Activated CD4-positive, CD25-positive, alpha-beta regulatory T cell treated with anti-CD3 and anti-CD28 coated beads, Interleukin-2, amount 50 U/mL, for 24 hours (primary cell): ENCODE data around the gene SLC35B4.
"Not testable (repeated sequence)": the region's sequence is repeated elsewhere in the genome, so short reads cannot be mapped to it uniquely, and the experiment has no call there.

Experiments used
- ATAC-seq, 2 donors: fragments of 150-1000 bp; cut with Tn5 transposase; one replicate each; pipeline ENCODE4 v1.10.0; 2021; ENCODE audit warnings: mild to moderate bottlenecking in 1 of 2, moderate library complexity in 1 of 2

Gene SLC35B4

GRCh38 chr7:134331393-134331792 lies 14.7 kb upstream of the SLC35B4 start:
- no peak for ATAC-seq

DNA sequence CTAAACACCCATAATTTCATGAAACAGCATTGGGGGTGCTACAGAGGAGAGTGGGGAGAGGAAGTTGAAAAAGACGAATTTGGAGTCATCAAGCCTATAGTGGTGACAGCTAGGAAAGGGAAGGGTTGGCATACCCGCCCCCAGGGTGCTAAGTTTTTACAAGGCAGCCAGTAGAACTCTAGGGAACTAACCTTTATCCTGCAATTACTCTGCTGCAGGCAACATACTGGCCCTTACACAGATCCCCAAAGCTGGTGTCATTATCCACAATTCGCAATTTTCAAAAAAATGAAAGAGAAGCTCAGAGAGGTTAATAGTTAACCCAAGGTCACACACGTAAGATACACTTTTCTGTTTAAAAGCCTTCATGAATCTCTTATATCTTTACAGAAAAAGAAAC lies 14.2 kb upstream of the SLC35B4 start:
- no peak for ATAC-seq

- ATAC-seq, result no peak
These were observed 13.1 kb upstream of the SLC35B4 start for GRCh38 chr7:134329614-134330346.

- peak in 1 of 2 donors; percentile 24 for ATAC-seq
These were observed 12.2 kb upstream of the SLC35B4 start for GRCh38 chr7:134328900-134329299.

- ATAC-seq, result peak; percentile 58 to 82
These were observed 11.2 kb upstream of the SLC35B4 start for GRCh38 chr7:134327896-134328295.

DNA sequence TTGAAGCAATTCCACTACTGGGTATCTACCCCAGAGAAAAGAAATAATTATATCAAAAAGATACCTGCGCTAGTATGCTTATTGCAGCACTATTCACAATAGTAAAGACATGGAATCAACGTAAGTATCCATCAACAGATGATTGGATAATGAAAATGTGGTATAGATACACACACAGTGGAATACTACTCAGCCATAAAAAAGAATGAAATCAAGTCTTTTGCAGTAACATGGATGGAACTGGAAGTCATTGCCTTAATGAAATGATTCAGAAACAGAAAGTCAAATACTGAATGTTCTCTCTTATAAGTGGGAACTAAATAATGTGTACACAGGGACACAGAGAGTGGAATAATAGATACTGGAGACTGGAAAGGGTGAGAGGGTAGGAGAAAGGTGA lies 7.4 kb upstream of the SLC35B4 start:
- no peak for ATAC-seq

DNA sequence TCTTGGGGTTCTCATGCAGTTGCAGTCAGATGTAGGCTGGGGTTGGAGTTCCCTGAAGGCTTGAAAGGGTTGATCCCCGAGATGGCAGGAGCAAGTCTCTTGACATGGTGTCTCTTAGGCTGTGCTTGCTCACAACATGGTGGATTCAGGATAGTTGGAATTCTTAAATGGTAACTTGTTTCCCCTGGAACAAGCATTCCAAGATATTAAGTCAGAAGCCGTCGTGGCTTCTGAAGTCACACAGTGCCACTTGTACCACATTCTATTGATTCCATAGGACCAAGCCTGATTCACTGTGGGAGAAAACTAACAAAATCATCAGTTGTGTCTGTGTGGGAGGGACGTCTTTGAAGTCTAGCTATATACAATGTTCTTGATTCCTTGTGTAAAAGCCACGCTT lies 3.5 kb upstream of the SLC35B4 start:
- no peak for ATAC-seq

GRCh38 chr7:134318443-134318842 lies 1.7 kb upstream of the SLC35B4 start:
- no peak for ATAC-seq

- ATAC-seq, result peak in 1 of 2 donors; percentile 1
These were observed 704 bp upstream of the SLC35B4 start for GRCh38 chr7:134317434-134317833.

DNA sequence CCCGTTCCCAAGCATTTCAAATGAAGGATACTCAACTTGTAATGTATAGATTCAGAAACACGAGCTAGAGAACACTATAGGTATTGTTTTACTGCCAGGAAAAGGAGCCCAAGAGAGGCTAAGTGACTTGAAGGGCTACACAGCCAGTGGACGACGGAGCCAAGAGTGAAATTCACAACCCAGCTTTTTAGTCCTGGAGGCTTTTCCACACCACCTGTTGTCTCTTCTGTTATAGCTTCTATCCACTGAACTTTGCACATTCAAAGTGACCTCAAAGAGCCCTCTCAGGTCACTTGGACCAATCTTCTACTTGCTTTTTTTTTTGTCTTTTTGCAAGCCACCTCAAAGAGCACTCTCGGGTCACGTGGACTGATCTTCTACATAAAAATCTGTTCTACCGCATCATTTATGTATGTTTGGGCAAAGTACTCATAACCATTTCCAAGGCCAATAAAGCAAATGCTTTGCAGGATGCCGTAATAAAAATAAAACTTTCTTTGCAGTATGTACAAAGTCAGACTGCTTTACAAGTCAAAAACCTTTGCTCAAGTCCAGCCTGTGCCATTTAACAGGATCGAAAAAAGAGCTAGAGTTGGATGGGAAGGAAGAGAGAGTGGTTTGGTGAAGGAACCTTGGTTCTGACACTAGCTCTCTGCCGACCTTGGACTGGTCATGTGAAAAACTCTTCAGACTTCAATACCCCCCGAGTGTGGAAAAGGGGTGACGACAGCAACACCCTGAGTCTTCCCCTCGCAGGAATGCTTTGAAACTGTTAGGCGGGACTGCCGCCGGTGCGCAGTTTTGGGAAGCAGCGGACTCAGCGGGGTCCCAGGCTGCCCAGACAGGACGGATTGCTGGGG lies 821 bp downstream of the SLC35B4 start:
- ATAC-seq, result no peak

- no peak for ATAC-seq
These were observed 3.2 kb downstream of the SLC35B4 start for GRCh38 chr7:134313543-134313942.

- no peak for ATAC-seq
These were observed 4.0 kb downstream of the SLC35B4 start for GRCh38 chr7:134312717-134313116.

DNA sequence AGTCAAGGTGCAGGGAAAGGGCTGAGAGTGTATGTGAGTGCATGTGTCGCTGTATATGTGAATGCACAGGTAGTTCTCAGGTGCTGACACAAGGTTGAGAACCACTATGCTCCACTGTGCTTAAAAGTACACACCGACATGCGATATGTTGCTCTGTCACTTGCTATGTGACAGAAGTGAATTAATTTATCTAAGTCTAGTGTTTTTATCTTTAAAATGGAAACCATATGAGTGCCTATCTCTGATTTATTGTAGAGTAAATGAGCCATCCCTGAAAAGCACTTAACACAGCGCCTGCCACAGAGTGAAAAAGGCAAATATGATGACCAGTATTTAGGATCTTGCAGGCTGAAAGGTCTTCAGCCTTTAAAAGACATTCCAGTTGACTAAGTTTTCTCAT lies 4.9 kb downstream of the SLC35B4 start:
- no peak for ATAC-seq

GRCh38 chr7:134308548-134308947 lies 8.2 kb downstream of the SLC35B4 start:
- no peak for ATAC-seq

DNA sequence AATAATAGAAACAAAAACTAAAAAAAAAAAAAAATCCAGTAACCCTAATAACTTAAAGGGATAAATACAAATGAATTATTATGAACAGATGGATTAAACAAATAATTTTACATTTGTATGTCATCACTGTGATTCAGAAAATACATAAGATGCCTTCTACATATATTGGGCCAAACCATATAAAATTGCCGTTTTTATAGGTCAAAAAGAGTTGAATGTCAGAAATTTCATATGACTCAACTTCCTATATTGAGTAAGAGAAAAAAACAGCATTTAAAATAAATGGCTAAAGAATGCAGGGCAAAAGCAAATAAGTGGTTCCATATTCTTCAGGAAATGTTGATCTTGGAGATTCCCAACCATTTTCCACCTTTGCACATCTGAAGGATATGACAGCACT lies 9.4 kb downstream of the SLC35B4 start:
- ATAC-seq, result no peak

DNA sequence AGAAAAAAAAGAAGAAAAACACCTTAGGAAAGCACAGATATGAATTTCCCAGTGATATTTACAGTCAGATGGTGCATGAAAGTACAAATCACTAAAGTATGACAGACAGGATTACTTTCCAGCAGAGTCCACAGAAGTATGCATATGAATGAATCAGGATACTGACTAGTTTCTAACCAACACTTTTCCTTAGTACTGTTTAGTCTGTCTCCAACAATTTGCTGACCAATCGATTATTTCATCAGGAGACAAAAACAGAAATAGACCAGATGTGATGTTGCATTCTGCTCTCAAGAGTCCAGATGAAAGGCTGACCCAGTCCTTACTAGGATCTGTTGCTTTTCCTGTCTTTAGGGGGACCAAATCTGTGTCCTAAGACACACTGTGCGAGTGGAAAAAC lies 14.6 kb downstream of the SLC35B4 start:
- no peak for ATAC-seq

DNA sequence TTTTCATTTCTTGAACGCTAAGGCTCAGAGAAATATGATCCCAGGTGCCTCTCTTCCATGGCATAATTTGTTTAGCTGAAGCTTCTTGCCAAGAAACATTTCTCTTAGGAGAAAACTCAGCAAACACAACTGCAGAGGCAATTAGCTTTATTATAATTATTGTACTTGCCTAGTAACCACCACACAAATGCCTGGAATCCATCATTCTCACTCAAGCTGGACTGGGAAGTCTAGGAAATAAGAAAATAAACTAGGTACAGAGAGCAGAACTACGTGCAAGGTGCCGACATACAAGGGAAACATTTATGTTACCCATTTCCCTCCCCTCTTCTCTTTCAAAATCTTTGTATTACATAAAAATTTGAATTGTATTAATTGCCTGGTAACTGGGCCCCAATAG lies 15.1 kb downstream of the SLC35B4 start:
- ATAC-seq, result no peak

DNA sequence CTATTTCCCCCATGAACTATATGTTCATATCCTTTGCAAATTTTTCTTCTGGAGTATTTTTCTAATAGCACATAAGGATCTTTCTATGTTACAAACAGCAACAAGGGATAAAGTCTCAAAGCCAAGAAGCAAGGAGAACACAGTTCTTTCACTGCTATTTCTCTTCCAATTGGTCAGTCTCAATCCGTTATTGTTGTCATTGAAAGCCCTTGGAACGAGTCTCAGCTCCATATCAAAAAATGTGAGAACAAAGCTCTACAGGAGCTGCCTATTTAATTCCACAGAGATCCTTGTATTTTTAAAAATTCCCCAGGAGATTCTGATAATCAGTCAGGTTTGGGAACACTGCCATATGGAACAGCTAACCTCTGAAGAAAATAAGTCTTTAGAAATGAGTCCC lies 15.7 kb downstream of the SLC35B4 start:
- ATAC-seq, result no peak

DNA sequence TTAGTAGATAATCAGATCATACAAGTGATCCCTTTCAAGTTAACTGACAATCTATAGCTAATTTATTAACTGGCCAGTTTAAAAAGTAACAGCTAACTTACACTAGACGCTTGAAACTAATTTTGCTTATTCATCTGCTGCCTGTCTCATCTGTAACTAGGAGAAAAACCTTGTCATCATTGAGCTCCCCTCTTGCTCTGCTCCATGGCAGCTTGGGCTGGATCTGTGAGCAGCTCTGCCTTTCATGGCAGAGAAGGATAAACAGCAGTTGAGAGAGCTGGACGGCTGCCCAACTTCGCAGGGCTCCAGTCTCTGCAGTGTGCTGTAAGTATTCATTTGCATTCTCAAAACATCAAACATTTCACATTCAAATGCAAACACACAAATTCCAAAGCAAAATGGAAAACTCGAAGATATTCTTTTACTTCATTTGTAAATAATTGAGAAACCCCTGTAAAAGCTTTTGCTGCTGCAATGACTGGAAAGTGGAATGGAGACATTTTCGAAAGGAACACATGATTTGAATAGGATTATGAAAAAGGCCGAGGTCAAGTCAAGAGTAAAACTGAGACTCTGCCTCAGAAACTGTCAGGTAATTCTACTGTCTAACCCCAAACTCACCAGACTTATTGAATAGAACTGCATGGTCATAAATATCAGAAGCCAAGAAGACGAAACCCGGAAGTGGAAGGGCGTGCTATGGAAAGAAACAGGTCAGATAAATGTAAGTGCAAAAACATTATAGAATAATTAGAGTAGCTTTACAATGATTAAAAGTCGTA lies 17.6 kb downstream of the SLC35B4 start:
- ATAC-seq, result no peak

DNA sequence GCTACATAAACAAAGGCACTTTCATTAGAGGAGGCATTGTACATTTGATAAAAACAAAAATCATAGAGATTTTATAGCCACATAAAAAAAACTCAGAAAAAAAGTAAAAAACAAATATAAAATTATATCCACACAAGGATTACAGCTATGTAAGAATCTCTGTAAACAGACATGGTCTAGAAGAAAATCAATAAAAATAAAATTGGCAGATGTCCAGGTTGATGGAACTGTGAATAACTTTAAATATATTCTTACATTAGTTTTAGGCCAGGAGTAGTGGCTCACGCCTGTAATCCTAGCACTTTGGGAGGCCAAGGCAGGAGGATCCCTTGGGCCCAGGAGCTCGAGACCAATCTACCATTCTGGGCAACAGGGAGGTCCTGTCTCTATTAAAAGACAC lies 19.2 kb downstream of the SLC35B4 start:
- no peak for ATAC-seq

DNA sequence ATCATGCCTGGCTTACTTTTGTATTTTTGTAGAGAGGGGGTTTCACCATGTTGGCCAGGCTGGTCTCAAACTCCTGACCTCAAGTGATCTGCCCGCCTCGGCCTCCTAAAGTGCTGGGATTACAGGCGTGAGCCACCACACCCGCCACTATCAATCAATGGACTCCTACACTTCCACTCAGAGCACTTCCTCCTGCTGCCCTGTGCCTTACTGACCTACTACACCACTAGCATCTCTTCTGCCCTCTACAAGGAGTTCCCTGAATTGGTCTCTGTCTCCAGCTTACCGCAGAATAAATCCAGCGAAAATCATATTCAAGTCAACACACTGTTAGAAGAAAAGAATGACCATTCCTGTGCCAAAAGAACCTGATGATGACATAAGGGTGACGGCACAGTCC lies 20.7 kb downstream of the SLC35B4 start:
- not testable (repeated sequence) for ATAC-seq

DNA sequence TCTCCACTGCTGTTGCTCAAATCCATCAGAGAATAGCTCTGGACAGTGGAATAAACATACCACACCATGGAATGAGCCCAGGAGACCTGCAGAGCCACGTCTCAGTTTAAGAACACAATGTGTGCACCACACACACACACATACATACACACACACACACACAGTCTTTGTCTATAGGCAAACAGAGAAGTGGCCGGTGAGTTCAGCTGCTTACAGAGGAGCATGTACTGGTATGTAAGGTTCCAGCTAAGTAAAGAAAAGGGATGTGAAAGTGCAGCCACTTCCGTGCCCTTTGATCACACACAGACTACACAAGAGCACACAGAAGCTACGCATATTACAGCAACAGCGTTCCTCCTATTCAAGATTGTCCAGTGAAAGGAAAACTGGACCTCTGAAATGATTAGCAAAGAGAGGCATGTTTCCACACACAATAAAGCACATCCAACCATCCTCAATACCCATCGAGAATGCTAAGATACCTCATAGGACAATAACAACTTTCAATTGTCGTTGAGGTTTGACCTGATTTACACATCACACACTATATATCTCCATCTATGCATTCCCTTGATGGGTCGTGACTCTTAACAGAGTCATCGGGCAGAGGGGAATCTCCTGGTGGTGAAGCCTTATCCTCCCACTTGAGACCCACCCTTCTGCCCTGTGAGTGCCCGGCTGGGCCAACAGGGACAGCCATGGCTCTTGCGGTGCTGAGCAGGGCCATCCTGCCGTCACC lies 23.6 kb downstream of the SLC35B4 start:
- no peak for ATAC-seq

- ATAC-seq, result no peak
These were observed 26.4 kb downstream of the SLC35B4 start for GRCh38 chr7:134290286-134290685.
